Measurements from ENCODE around the gene RBMS3. TPM values are rescaled to one million over a fixed set of nuclear protein-coding genes. Genes with fewer than 3 reads are reported as not detected.
A peak's percentile ranks its signal among the peaks of the same experiment; 100 is the strongest.

The RBMS3 gene
- total RNA-seq, 1 experiment from 2014 or later: 5.9 TPM

GRCh38 chr3:29430558-29430971, 149.7 kb downstream of the RBMS3 start:
- peak; percentile 87 for DNase-seq (ENCODE audit: low spot score)
- POLR2A ChIA-PET (ENCODE audit: low non-redundant PET): no interaction called here
- H3K4me3 ChIP-seq (ENCODE audit: low read depth, low read length, poor library complexity, severe bottlenecking): no peak overlapping the region
- no peaks in the 10 kb centered on the region for H3K36me3 ChIP-seq (ENCODE audit: insufficient read depth, low read length, poor library complexity, severe bottlenecking)
- intact Hi-C loops (cut with micrococcal nuclease; ENCODE audit: unreplicated experiment): loop anchor here (5.0 kb wide), 1 partner anchor 327 kb away; no protein-coding TSS in a partner anchor
- H3K27me3 ChIP-seq (replicated peaks; ENCODE audit: insufficient read depth, low read depth, low read length, poor library complexity): no peaks in the 10 kb centered on the region
- BruUV-seq (replicated peaks): no TSS peak
- peak overlapping the region; percentile 70 for H3K27ac ChIP-seq (ENCODE audit: low read depth, low read length, poor library complexity, severe bottlenecking)
- peaks cover 31% of the 10 kb centered on the region for H3K4me1 ChIP-seq (ENCODE audit: insufficient read depth, low read length, poor library complexity, severe bottlenecking)
- no peaks in the 10 kb centered on the region for H3K9me3 ChIP-seq (ENCODE audit: low read depth, low read length, poor library complexity, severe bottlenecking)
- TF ChIP-seq EZH2 (IDR thresholded peaks at IDR 0.05; ENCODE audit: borderline replicate concordance, low read depth, low read length, poor library complexity, severe bottlenecking) (no peak), CTCF (conservative IDR thresholded peaks at IDR 0.05; ENCODE audit: low read depth, low read length) (no peak)
- CTCF ChIA-PET: no interaction called here

DNA sequence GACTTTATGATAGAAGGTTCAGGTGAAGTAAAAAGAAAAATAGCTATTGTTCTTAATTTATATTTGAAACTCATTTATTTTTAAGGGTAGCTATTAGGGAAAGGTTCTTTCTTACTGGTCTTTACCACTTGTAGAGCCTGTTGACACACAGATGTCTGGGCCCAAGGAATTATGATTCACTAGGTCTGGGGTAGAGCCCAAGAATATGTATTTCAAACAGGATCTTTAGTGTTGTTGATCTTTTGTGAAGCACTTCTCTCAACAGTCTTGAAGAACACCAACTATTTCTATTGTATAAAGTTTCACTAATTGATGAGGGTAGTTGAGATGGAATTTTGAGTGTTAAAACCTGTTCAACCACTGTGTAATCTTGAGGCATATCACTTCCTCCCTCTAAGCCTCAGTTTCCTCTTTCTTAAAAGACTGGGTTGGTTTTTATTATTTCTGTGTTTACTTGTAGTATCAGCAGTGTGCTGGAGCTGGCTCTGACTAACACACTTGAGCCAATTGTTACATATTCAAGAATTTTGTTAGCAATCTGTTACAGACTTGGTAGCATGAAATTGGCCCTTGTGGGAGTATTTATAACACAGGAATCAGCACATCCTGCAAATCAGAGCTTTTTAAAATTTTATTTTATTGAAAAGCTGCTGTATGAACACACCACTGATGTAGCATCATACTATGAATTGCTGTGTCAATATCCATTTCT, 155.9 kb downstream of the RBMS3 start:
- H3K27ac ChIP-seq (ENCODE audit: low read depth, low read length, poor library complexity, severe bottlenecking): no peak overlapping the region
- H3K36me3 ChIP-seq (ENCODE audit: insufficient read depth, low read length, poor library complexity, severe bottlenecking): no peaks in the 10 kb centered on the region
- POLR2A ChIA-PET (ENCODE audit: low non-redundant PET): no interaction called here
- CTCF ChIA-PET: no interaction called here
- H3K4me1 ChIP-seq (ENCODE audit: insufficient read depth, low read length, poor library complexity, severe bottlenecking): peaks cover 18% of the 10 kb centered on the region
- intact Hi-C loops (cut with micrococcal nuclease; ENCODE audit: unreplicated experiment): no loop called here
- no TSS peak for BruUV-seq (replicated peaks)
- TF ChIP-seq CTCF (conservative IDR thresholded peaks at IDR 0.05; ENCODE audit: low read depth, low read length) (no peak), EZH2 (IDR thresholded peaks at IDR 0.05; ENCODE audit: borderline replicate concordance, low read depth, low read length, poor library complexity, severe bottlenecking) (no peak)
- no peak overlapping the region for H3K4me3 ChIP-seq (ENCODE audit: low read depth, low read length, poor library complexity, severe bottlenecking)
- no peaks in the 10 kb centered on the region for H3K9me3 ChIP-seq (ENCODE audit: low read depth, low read length, poor library complexity, severe bottlenecking)
- H3K27me3 ChIP-seq (replicated peaks; ENCODE audit: insufficient read depth, low read depth, low read length, poor library complexity): no peaks in the 10 kb centered on the region
- peak; percentile 24 for DNase-seq (ENCODE audit: low spot score)

DNA sequence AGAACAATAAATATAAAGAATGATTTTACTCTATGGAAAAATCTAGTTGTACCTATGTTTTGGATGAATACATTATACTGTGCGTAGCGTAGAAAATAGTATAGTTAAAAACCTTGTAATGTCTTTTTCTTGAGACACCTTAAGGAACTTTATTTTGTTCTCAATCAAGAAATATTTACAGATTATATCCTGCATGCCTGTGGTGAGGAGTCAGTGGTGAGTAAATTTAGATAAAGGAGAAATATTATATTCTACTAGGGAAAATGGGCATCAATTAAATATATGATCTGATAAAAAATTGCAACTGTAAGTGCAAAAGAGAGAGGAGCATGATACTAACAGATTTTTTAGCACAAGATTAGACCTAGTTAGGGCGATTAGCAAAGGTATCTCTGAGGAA, 157.7 kb downstream of the RBMS3 start:
- Histone ChIP-seq H3K9me3 (ENCODE audit: low read depth, low read length, poor library complexity, severe bottlenecking) (no peaks in the 10 kb centered on the region), H3K4me1 (ENCODE audit: insufficient read depth, low read length, poor library complexity, severe bottlenecking) (peaks cover 21% of the 10 kb centered on the region), H3K27ac (ENCODE audit: low read depth, low read length, poor library complexity, severe bottlenecking) (no peak overlapping the region), H3K27me3 (replicated peaks; ENCODE audit: insufficient read depth, low read depth, low read length, poor library complexity) (no peaks in the 10 kb centered on the region), H3K4me3 (ENCODE audit: low read depth, low read length, poor library complexity, severe bottlenecking) (no peak overlapping the region), H3K36me3 (ENCODE audit: insufficient read depth, low read length, poor library complexity, severe bottlenecking) (no peaks in the 10 kb centered on the region)
- TF ChIP-seq CTCF (conservative IDR thresholded peaks at IDR 0.05; ENCODE audit: low read depth, low read length) (no peak), EZH2 (IDR thresholded peaks at IDR 0.05; ENCODE audit: borderline replicate concordance, low read depth, low read length, poor library complexity, severe bottlenecking) (no peak)
- POLR2A ChIA-PET (ENCODE audit: low non-redundant PET): no interaction called here
- intact Hi-C loops (cut with micrococcal nuclease; ENCODE audit: unreplicated experiment): no loop called here
- CTCF ChIA-PET: no interaction called here
- no TSS peak for BruUV-seq (replicated peaks)
- DNase-seq (ENCODE audit: low spot score): no peak

Measured in A673 (cell line).